DND-41 (cell line): ENCODE data around the gene SLC39A11.

Experiments used
- ATAC-seq: fragments of 200-7000 bp; cut with Tn5 transposase; 3 replicates; pipeline ENCODE4 v1.9.1; 2021; ENCODE audit warnings: low read depth; ENCODE audit not compliant: insufficient read depth
- DNase-seq: peaks from one replicate; pipeline ENCODE4 v3.0.0-alpha.2; 2020
- H2AFZ ChIP-seq: 2 replicates; pipeline ENCODE4 v1.6.0; 2012; ENCODE audit warnings: low read depth, low read length
- H3K27ac ChIP-seq: 2 replicates; pipeline ENCODE4 v1.5.1; 2012; ENCODE audit warnings: low read length, inconsistent platforms
- H3K27me3 ChIP-seq: fragments of 200-600 bp; sonication (generic); 2 replicates; pipeline ENCODE4 v1.6.0; 2012; ENCODE audit warnings: low read length, mild to moderate bottlenecking, inconsistent platforms; ENCODE audit not compliant: insufficient read depth, poor library complexity
- H3K36me3 ChIP-seq: 2 replicates; pipeline ENCODE4 v1.5.1; 2012; ENCODE audit warnings: low read length, inconsistent platforms; ENCODE audit not compliant: insufficient read depth
- H3K4me1 ChIP-seq: 2 replicates; pipeline ENCODE4 v1.5.1; 2012; ENCODE audit warnings: mild to moderate bottlenecking, low read length; ENCODE audit not compliant: insufficient read depth
- H3K4me2 ChIP-seq: 2 replicates; pipeline ENCODE4 v1.6.0; 2012; ENCODE audit warnings: mild to moderate bottlenecking, moderate library complexity, low read length, inconsistent platforms; ENCODE audit not compliant: insufficient read depth
- H3K4me3 ChIP-seq, 2 experiments: fragments of 200-600 bp in 1 of 2; shearing (Covaris generic) in 1 of 2; 2 replicates each; pipeline ENCODE4 v1.5.1; 2012 to 2016; ENCODE audit warnings: inconsistent platforms in 2 of 2, low read length in 2 of 2, mild to moderate bottlenecking in 2 of 2, low read depth in 1 of 2, moderate library complexity in 1 of 2
- H3K79me2 ChIP-seq: 2 replicates; pipeline ENCODE4 v1.6.0; 2012; ENCODE audit warnings: low read length, inconsistent platforms; ENCODE audit not compliant: insufficient read depth
- H3K9ac ChIP-seq: 2 replicates; pipeline ENCODE4 v1.6.0; 2012; ENCODE audit warnings: low read depth, mild to moderate bottlenecking, inconsistent platforms, low read length, moderate library complexity
- H3K9me3 ChIP-seq: 2 replicates; pipeline ENCODE4 v1.5.1; 2012; ENCODE audit warnings: low read length, moderate library complexity, mild to moderate bottlenecking, inconsistent platforms; ENCODE audit not compliant: insufficient read depth, severe bottlenecking
- H4K20me1 ChIP-seq: 2 replicates; pipeline ENCODE4 v1.6.0; 2012; ENCODE audit warnings: low read length; ENCODE audit not compliant: insufficient read depth
- CTCF ChIP-seq: IDR thresholded peaks from 2 replicates; pipeline ENCODE4 v1.5.1; 2012; ENCODE audit warnings: borderline replicate concordance, low read length, moderate library complexity, mild to moderate bottlenecking; ENCODE audit not compliant: poor library complexity, severe bottlenecking; ENCODE audit errors: extremely low read depth
- EZH2 ChIP-seq: IDR thresholded peaks from 3 replicates; pipeline ENCODE4 v1.6.1; 2012; ENCODE audit warnings: borderline replicate concordance, low read depth, mild to moderate bottlenecking, moderate library complexity, low read length, inconsistent platforms; ENCODE audit not compliant: severe bottlenecking

The SLC39A11 gene

GRCh38 chr17:72667096-72668063 lies 425.1 kb downstream of the SLC39A11 start:
- no peak overlapping the region for H3K4me2 ChIP-seq
- no peaks in the 10 kb centered on the region for H3K27me3 ChIP-seq
- TF ChIP-seq EZH2: no peak
- no peaks in the 10 kb centered on the region for H3K9me3 ChIP-seq
- no peak overlapping the region for H3K27ac ChIP-seq
- no peaks in the 10 kb centered on the region for H3K79me2 ChIP-seq
- no peak for DNase-seq
- H3K4me1 ChIP-seq: no peaks in the 10 kb centered on the region
- H2AFZ ChIP-seq: no peak overlapping the region
- ATAC-seq: no peak
- no peak overlapping the region for H3K4me3 ChIP-seq
- H4K20me1 ChIP-seq: no peaks in the 10 kb centered on the region
- H3K9ac ChIP-seq: no peak overlapping the region
- H3K36me3 ChIP-seq: no peaks in the 10 kb centered on the region

- TF ChIP-seq EZH2: no peak
- TF ChIP-seq CTCF: no peak
- H3K27me3 ChIP-seq: no peaks in the 10 kb centered on the region
- H4K20me1 ChIP-seq: no peaks in the 10 kb centered on the region
- ATAC-seq: no peak
- no peak overlapping the region for H3K9ac ChIP-seq
- no peak overlapping the region for H3K4me2 ChIP-seq
- DNase-seq: no peak
- H3K9me3 ChIP-seq: no peaks in the 10 kb centered on the region
- H3K4me3 ChIP-seq: no peak overlapping the region
- H3K36me3 ChIP-seq: no peaks in the 10 kb centered on the region
- H2AFZ ChIP-seq: no peak overlapping the region
- no peaks in the 10 kb centered on the region for H3K79me2 ChIP-seq
- no peaks in the 10 kb centered on the region for H3K4me1 ChIP-seq
- no peak overlapping the region for H3K27ac ChIP-seq
Observed at GRCh38 chr17:72665852-72666851, 426.3 kb downstream of the SLC39A11 start.

GRCh38 chr17:72662827-72663190 lies 429.7 kb downstream of the SLC39A11 start:
- no peak for DNase-seq
- no peak overlapping the region for H3K4me2 ChIP-seq
- H2AFZ ChIP-seq: no peak overlapping the region
- no peak overlapping the region for H3K9ac ChIP-seq
- H4K20me1 ChIP-seq: no peaks in the 10 kb centered on the region
- no peak for ATAC-seq
- no peaks in the 10 kb centered on the region for H3K27me3 ChIP-seq
- TF ChIP-seq CTCF (no peak), EZH2 (no peak)
- no peaks in the 10 kb centered on the region for H3K9me3 ChIP-seq
- no peaks in the 10 kb centered on the region for H3K4me1 ChIP-seq
- H3K36me3 ChIP-seq: no peaks in the 10 kb centered on the region
- H3K4me3 ChIP-seq: no peak overlapping the region
- H3K27ac ChIP-seq: no peak overlapping the region
- H3K79me2 ChIP-seq: no peaks in the 10 kb centered on the region
